ENCODE measurements around the gene TXNRD1.

TXNRD1 gene

GRCh38 chr12:104350211-104351056 is 134.9 kb downstream of the TXNRD1 start:
- no peak for DNase-seq (ENCODE audit: low read depth)

DNA sequence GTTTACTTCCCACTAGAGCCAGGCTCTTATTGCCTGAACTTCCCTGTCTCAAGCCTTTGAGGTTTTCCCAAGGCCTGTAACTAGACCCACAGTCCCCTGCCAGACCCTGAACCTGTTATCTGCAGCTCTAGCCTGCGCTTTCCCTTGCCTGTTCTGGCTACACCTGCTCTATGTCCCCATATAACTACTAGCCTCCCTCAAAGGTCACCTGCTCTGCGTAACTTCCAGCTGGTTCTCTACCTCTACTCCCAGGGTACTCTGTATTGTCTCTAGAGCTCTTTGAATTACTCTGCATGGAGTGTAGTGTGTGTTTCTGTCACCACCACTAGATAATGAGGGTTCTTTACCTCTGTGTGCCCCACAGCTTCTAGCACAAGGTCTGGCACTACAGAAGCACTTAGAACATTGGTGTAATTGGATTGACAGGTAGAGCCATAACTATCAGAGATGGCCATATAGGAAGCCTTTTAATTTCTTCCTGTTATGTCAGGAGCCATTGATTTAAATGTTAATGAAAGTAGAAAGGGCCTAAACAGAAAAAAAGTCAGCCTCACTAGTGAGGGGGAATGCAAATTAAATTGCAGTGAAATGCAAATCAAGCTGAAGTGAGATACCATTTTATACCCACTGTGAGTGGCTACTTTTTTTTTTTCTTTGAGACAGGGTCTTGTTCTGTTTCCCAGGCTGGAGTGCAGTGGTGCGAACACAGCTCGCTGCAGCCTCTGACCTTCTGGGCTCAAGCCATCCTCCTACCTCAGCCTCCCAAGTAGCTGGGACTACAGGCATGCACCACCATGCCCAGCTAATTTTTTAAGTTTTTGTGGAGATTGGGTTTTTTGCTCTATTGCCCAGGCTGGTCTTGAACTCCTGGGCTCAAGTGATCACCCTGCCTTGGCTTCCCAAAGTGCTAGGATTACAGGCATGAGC is 135.7 kb downstream of the TXNRD1 start:
- no peak for DNase-seq (ENCODE audit: low read depth)

GRCh38 chr12:104352106-104352713 is 136.6 kb downstream of the TXNRD1 start:
- DNase-seq (ENCODE audit: low read depth), result no peak

DNA sequence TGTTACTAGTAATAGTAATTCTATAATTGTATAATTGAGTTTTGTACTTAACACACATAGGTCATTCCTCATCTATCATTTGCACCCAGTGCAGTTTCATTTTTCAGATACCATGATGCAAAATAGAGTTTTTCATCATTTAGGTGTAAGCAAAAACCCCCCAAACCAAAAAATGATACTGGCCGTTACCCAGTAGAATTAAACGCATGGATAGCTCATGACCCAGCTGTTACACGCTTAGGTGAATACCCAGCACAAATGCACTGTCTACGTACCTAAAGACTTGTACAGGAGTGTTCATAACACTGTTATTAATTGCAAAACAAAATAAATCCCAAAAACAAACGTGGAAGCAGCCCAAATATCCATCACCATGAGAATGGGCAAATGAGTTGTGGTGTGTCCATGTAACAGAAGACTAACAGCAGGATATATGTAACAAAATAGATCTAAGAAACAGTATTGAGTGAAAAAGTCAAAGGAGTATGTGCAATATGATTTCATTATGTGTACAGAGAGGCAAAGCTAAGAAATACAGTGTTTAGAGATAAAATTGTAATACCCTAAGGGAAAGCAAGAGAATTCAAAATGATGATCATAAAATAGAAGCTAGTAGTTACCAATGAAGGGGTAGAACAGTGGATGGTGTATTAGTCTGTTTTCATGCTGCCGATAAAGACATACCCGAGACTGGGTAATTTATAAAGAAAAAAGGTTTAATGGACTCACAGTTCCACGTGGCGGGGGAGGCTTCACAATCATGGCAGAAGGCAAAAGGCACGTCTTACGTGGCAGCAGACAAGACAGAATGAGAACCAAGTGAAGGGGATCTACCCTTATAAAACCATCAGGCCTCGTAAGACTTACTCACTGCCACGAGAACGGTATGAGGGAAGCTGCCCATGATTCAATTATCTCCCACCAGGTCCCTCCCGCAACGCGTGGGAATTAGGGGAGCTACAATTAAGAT is 137.7 kb downstream of the TXNRD1 start:
- no peak for DNase-seq (ENCODE audit: low read depth)

DNA sequence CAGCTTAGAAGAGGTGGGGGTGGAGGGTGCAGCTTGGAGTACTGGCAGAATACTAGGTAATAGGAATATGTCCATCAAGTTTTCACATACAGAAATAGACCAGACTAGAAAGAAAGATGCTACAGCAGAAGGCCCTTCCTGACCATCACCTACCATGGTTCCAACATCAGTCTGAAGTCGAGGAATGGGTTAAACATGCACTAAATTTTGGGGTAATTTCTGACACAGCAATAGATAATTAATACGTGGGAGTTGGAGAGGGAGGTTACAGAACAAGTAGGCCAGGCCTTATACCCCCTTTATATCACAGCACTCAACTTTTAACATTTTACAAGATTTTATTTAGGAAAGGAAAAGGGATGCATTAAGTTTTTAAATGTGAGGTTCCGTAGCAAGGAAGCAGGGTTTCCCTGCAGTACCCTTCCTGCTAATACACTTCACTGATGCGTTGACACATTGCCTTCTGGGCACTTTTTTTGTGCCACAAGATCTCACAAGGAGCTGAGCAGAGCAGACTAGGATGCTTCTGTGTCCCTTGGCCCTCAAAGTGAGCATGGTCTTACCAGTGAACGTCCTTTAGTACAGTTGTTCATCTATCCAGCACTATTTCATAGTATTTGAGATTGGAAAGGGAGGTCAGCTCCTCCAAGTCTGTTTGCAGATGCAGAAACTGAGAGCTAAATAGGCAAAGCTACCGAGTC is 138.7 kb downstream of the TXNRD1 start:
- no peak for DNase-seq (ENCODE audit: low read depth)

GRCh38 chr12:104354868-104355570 is 139.4 kb downstream of the TXNRD1 start:
- DNase-seq (ENCODE audit: low read depth), result no peak

- DNase-seq (ENCODE audit: low read depth), result no peak
Measured at GRCh38 chr12:104355630-104356029, 140.1 kb downstream of the TXNRD1 start.

DNA sequence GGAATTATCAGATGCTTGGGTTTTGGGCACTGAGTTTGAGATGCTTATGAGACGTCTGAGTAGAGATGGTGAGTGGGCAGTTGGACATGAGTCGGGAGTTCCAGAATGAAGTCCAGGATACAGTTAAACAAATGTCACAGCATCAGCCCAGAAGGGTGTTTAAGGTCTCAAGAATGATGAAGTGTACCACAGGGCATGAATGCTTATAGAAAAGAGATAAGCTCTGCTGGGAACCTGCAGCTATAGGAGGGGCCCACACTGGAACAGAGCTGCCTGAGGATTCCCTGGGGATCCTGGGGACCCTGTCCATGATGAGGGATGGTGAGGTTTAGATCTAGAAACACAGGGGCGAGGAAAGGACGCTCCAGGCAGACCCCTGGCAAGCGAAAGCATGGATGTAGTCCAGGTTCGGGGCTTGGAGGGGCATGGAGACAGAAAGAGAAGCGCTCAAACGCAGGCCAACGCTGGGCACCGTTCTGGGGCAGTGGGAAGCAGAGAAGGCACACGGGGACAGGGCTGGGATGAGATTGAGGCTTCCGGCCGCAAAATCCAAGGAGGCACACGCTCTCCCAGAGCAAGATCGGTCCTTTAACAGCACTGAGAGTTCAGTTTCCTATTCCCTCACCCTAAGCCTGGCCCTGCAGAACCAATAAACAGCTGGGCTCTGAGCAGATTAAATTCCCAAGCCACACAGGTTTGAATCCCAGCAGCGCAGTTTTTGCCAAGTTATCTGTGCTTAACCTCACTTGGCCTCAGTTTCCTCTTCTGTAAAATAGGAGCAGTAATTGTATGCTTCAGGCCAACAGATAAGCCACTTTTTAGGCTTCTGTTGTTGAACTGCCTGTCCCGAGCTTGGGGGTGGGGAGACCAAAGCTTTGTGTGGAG is 140.9 kb downstream of the TXNRD1 start:
- no peak for DNase-seq (ENCODE audit: low read depth)

GRCh38 chr12:104357421-104357952 is 141.9 kb downstream of the TXNRD1 start:
- DNase-seq (ENCODE audit: low read depth), result no peak

- peak; percentile 44 for DNase-seq (ENCODE audit: low read depth)
Measured at GRCh38 chr12:104358353-104359003, 142.9 kb downstream of the TXNRD1 start.

DNA sequence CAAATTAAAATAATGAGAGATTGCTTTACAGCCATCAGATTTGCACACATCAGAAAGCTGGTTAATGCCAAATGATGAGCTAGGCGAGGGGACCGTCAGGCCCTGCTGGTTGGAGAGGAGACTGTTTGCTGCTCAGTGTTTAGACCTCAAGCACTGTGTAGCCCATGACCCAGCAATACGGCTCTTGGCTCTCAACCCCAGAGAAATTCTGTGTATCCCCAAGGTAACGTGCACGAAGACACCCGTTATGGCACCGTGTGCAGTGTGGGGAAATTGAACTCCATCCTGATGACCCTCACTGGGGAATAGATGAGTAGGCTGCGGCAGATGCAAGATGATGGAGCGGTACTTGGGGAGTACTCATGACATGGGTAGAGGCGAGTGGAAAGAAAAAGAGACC is 143.6 kb downstream of the TXNRD1 start:
- no peak for DNase-seq (ENCODE audit: low read depth)

GRCh38 chr12:104360157-104360556 is 144.6 kb downstream of the TXNRD1 start:
- no peak for DNase-seq (ENCODE audit: low read depth)

- DNase-seq (ENCODE audit: low read depth), result no peak
Measured at GRCh38 chr12:104360983-104361707, 145.6 kb downstream of the TXNRD1 start.

DNA sequence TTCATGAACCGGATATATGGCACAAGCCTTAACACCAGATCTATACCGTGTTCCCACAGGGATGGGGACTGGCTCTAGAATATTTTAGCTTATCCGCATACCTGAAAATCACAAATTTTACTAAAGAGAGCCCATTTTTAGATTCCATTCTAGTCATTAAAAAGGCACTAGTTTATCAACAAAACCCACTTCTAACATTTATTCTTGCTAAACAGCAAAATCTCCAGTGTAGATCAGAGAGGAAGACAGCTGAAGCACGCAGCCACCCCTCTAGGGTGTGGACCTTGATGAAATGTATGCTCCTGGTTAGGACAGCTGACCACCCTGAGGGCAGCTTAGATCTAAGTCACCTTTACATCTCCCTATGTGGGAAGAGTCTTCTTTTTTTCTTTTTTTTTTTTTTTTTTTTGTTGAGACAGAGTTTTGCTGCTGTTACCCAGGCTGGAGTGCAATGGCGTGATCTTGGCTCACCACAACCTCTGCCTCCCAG is 150.4 kb downstream of the TXNRD1 start:
- DNase-seq (ENCODE audit: low read depth), result no peak

- DNase-seq (ENCODE audit: low read depth), result no peak
Measured at GRCh38 chr12:104369708-104370107, 154.1 kb downstream of the TXNRD1 start.

DNA sequence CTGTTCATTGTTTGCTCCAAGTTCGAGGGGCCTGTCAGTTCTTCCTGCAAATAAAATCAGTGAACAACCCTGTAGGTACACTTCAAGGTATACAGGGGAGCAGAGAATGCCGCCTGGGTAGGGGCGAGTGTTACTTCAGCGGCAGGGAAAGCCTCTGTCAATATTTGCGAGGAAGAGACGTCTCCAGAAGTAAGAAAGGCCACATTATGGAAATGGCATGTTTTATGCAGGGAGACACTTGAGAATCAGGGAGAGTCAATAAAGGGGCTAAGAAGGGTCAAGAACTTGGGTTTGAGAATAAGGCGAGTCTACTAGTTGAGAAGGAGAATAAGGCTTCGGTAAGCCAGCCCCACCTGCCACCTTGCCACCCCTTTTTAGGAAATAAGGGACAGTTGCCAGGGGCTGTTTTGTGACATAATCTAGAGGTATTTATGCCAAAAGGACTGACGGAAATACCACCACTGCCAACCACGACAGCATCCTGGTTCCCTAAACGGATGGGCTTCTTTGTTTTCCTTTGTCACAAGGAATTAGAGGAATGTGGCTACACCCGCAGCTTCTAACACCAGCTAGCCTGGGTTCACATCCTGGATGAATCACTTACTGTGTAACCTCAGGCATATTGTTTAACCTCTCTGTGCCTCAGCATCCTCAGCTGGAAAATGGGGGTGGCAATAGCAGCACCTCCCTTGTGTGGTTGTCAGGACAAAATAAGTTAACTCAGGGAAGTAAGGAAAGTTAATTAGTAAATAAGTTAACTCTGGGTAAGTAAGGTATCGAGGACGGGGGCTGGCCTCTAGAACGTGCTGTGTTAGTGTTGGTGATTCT is 155.7 kb downstream of the TXNRD1 start:
- no peak for DNase-seq (ENCODE audit: low read depth)
